NCI-H2227 treated with DMSO at 0.1 percent for 48 hours (cell line): ENCODE measurements around the gene XRCC6.
"Not testable (repeated sequence)": the region's sequence is repeated elsewhere in the genome, so short reads cannot be mapped to it uniquely, and the experiment has no call there.

Experiments
- DNase-seq: peaks from one replicate; lab custom pipeline; 2025; lab: John Stamatoyannopoulos, UW

XRCC6 gene

GRCh38 chr22:41650821-41651220 lies 29.7 kb downstream of the XRCC6 start:
- DNase-seq: no peak

- no peak for DNase-seq
Observed at GRCh38 chr22:41654322-41654721, 33.2 kb downstream of the XRCC6 start.

GRCh38 chr22:41656556-41656955 lies 35.5 kb downstream of the XRCC6 start:
- DNase-seq: no peak

GRCh38 chr22:41657709-41658108 lies 36.6 kb downstream of the XRCC6 start:
- no peak for DNase-seq

- no peak for DNase-seq
Observed at GRCh38 chr22:41658869-41659268, 37.8 kb downstream of the XRCC6 start.

GRCh38 chr22:41659941-41660340 lies 38.8 kb downstream of the XRCC6 start:
- DNase-seq: no peak

GRCh38 chr22:41660416-41660815 lies 39.3 kb downstream of the XRCC6 start:
- DNase-seq: no peak

GRCh38 chr22:41661088-41661487 lies 40.0 kb downstream of the XRCC6 start:
- DNase-seq: no peak

- DNase-seq: no peak
Observed at GRCh38 chr22:41661713-41662112, 40.6 kb downstream of the XRCC6 start.

GRCh38 chr22:41663594-41663993 lies 42.5 kb downstream of the XRCC6 start:
- DNase-seq: not testable (repeated sequence)

- no peak for DNase-seq
Observed at GRCh38 chr22:41664490-41664889, 43.4 kb downstream of the XRCC6 start.

GRCh38 chr22:41664951-41665350 lies 43.9 kb downstream of the XRCC6 start:
- no peak for DNase-seq

- no peak for DNase-seq
Observed at GRCh38 chr22:41668971-41669911, 48.1 kb downstream of the XRCC6 start.

GRCh38 chr22:41672096-41672495 lies 51.0 kb downstream of the XRCC6 start:
- DNase-seq: not testable (repeated sequence)

- no peak for DNase-seq
Observed at GRCh38 chr22:41672780-41673509, 51.9 kb downstream of the XRCC6 start.

- no peak for DNase-seq
Observed at GRCh38 chr22:41674846-41675340, 53.8 kb downstream of the XRCC6 start.

- no peak for DNase-seq
Observed at GRCh38 chr22:41676134-41676533, 55.0 kb downstream of the XRCC6 start.

- DNase-seq: no peak
Observed at GRCh38 chr22:41681616-41682015, 60.5 kb downstream of the XRCC6 start.

- DNase-seq: peak; percentile 87
Observed at GRCh38 chr22:41682033-41682807, 61.1 kb downstream of the XRCC6 start.

GRCh38 chr22:41683052-41683451 lies 62.0 kb downstream of the XRCC6 start:
- no peak for DNase-seq

GRCh38 chr22:41683616-41684015 lies 62.5 kb downstream of the XRCC6 start:
- no peak for DNase-seq

GRCh38 chr22:41684194-41684593 lies 63.1 kb downstream of the XRCC6 start:
- DNase-seq: no peak
